GM19452 (cell line): Measurements from ENCODE around the gene LCN10.
"Not testable (repeated sequence)": the region's sequence is repeated elsewhere in the genome, so short reads cannot be mapped to it uniquely, and the experiment has no call there.

Experiments
- ATAC-seq: cut with Tn5 transposase; IDR thresholded peaks from one replicate; pipeline ENCODE4 v1.9.1; 2021; ENCODE audit not compliant: unreplicated experiment

LCN10 gene

GRCh38 chr9:136721339-136722092 is 21.2 kb downstream of the LCN10 start:
- no peak for ATAC-seq

GRCh38 chr9:136720898-136721338 is 21.8 kb downstream of the LCN10 start:
- no peak for ATAC-seq

DNA sequence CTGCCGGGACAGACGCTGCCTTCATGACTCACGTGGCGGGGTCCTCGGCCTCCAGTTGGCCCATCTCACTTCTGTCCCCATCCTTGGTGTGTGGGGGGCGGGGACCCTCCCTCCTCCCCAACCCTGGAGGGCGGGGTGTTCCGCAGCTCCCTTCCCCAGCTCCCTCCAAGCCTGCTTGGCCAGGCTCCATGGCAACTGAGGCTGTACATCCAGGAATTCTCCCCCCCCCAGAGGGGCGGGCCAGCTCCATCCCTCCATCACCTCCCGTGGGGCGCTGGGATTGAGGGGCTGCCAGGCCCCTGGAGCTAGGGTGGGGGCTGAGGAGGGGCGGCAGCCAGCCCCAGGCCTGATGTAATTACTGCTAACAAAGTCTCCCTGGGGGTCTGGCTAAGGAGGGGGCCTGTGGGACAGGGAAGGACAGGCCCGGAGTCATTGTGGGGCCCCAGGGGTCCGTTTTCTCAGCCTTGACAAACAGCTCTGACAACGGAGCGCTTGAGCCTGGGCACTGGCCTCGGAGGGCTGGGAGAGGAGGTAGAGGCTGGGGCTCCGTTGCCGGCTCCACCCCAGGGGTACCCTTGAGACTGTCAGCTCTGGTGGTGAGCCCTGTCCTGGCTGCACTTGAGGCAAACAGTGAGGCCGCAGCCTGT is 22.4 kb downstream of the LCN10 start:
- ATAC-seq: no peak

DNA sequence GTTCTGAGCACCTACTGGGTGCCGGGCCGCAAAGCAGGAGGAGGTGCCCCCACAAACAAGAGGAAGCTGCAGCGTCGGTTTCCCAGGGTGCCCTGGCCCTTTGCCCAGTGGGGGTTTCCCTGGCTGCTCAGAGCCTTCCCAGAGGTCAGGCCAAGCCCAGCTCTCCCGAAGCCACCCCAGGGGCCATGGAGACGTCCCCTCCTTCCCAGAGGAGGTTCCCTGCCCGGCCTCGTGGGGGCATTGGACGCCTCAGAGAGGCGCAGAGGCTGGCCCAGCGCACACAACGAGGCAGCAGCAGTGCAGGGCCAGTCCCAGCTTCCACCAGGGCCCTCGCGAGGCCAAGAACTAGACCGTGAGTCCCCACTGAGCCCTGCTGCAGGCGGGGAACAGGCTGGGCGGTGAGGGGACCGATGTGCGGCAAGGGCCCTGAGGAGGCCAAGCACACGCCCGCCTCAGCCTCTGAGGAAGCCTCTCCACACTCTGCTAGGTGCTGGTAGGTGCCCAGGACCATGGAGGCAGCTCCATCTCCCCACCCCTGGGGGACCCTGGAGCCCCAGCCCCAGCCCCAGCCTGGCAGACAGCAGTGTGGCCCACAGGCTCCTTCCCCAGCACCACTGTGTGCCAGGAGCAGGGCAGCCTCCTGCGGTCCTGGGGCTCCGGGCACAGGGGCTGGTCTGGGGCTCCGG is 23.4 kb downstream of the LCN10 start:
- ATAC-seq: no peak

DNA sequence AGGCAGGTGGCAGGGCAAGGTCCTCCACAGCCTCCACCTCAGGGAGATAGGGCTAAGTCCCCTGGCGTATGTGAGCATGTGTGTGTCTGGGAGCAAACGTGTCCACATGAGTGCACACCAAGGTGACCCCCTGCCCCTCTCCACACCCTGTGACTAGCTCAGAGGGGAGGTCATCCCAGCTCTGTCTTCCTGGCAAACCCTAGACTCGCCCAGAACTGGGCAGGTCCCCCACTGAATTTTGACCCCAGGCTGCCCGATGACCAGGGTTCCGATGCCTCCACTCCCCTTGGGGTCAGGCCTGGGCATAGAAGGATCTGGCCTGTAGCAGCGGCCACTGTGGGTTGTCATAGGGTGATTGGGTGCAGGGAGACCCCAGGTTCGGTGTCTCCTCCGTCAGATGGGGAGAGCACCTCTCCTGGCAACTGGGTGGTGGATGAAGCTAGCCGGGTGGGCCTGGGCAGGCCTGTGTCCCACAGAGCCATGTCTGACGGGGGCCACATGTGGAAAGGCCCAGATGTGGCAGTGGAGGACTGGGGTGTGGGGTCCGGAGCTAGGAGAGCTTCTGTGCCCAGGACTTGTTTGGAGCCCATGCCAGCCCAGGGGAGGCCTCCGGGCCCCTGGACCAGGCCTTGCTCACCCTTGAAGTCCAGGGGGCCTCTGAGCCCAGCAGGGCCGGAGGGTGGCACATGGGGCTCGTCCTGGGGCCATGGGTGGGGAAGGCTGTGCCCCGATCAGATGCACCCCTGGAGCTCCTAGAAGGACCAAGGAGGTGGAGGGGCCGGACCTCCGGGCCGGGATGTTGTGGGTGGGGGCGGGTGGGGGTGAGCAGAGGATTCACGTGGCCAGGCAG is 24.2 kb downstream of the LCN10 start:
- ATAC-seq: no peak

- ATAC-seq: no peak
These were observed 25.3 kb downstream of the LCN10 start for GRCh38 chr9:136717399-136717798.

DNA sequence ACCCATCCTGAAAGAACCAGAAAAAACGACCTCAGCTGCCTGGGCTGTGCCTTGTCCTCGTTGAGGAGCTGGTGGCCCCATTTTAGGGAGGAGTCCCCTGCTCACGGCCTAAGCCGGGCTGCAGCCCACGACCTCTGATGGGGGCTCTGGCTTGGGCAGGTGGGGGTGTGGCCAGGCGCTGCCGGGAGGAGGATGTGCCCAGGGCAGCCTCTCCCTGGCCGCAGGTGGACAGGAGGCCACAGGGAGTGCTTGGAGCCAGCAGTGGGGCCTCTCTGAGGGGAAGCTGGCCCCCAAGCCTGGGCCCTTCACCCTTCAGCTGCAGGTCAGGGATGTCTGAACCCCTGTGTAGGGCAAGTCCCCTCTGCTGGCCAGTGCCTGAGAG is 27.9 kb downstream of the LCN10 start:
- ATAC-seq: no peak

DNA sequence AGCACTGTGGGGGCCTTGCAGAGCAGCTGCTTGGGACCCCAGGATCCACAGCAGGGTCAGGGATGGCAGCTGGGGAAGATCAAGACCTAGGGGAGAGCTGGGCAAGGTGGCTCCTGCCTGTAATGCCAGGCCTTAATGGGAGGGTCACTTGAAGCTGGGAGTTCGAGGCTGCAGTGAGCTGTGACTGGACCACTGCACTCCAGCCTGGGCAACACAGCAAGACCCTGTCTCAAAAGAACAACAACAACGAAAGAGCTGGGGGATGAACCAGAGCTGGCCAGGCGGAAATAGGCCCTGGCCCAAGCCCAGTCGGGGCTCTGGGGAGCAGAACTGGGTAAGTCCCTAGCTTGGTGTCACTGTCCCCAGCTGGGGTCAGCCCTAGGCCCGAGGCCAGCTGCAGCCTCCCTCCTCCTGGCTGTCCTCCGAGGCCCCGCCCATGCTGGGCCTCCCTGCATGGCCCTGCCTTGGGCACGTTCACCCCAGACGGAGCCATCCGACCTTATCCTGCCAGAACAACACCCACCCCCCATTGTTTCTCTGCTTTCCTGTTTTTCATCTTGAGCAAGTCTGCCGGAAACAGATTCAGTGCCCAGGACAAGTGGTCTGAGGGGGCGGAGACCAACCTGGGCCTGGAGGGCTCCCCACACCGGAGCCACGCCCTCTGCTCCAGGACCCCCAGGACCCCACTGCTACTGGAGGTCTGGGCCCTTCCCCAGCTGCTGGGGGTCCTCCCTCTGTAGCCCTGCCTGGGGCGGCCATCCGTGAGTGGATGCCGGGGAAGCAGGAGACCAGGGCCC is 28.4 kb downstream of the LCN10 start:
- ATAC-seq: no peak

DNA sequence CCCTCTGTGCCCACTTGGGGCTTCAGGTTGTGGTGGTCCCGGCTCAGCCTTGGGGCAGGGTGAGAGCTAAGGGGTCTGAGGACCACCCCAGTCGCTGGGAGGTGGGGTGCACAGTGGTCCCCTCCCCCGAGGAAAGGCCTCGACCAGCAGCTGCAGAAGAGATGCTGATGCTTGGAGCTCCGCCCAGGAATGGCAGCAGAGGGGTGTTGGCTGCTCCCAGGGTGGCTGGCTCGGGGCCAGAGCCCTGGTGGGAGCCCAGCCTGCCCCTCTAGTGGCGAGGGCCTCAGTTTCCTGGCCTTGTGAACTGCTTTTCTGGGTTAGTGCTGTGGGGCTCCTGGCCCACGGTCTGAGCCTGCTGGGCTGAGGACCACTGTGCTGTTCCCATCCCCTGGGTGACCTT is 29.2 kb downstream of the LCN10 start:
- no peak for ATAC-seq

DNA sequence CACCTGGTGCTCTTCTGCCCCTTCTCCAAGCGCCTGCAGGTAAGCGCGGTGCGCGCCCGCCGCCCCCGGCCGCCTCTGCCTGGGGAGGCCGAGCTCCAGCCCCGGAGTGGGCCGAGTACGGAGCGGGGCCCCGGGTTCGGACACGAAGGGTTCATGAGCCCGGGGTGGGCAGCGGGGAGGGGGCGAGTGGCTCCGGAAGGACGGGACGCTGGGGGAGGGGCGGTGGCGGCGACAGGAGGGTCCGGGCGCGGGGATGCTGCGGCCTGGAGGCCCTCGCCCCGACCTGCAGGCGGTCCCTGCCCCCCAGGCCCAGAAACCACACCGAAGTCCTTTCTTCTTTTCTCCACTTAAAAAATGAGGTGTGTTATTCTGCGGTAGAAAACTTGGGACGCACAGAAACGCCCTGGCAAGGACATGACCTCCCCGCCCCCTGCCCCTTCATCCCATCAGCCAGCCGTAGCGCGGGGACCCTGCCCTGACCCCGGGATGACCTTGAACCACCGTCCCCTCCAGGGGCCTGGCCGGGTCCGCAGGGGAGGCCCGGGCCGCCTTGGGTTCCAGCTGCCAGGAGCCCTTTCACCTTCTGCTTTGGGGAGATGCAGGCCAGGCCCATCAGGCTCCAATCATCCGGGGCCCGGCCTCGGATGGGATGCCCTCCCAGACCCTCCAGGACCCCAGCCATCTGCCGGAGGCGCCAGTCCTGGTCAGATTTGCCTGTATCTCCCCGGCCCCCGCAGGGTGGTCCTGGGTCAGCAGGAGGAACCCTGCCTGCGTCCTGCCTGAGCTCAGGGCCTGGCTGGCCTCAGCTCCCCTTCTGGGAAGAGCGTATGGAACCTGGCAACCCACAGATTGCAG is 29.8 kb downstream of the LCN10 start:
- ATAC-seq: no peak

DNA sequence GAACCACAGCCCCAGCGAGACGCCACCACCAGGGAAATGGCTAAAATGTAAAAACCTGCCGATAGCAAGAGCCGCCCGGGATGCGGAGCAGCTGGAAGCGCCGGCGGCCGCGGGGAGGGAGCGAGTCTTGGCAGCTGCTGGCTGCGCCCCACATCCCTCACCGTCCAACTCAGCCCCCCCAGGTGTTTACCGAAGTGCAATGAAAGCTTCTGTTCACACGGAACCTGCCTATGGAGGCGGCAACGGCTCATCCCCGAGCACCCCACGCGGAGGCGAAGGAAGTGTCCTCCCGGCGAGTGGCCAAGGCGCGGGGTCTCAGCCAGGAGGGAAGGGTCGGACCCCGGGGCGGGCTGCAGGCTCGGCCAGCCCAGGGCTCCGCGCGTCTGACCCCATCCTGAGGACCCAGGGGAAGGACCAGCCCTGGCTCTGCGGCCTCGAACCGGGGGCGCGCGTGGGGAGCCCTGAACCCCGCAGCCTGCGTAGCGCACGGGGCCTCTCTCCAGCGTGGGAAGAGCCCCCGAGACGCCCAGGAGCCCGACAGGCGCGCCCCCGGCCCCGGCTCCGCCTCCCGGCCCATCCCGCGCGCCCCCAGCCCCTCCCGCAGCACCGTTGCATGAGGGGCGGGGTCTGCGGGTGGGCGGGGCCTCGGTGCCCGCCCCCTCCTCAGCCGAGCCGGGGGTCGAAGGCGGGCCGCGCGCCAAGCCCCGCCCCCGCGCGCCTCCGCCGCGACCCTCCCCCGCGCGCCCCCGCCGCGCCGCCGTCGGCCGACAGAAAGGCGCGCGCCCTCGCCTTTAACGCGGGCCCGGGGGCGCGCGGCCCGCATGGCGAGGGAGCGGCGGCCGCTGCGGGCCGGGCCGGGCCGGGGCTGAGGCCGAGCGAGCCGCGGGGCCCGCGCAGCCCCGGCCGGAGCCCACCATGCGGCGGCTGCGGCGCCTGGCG is 30.7 kb downstream of the LCN10 start, which contains the start of gene DIPK1B:
Gene DIPK1B (plus strand): TSS at position 822 of the 939 bp plus-strand sequence. CDS start 94 bp downstream, at position 916.
- no peak for ATAC-seq

DNA sequence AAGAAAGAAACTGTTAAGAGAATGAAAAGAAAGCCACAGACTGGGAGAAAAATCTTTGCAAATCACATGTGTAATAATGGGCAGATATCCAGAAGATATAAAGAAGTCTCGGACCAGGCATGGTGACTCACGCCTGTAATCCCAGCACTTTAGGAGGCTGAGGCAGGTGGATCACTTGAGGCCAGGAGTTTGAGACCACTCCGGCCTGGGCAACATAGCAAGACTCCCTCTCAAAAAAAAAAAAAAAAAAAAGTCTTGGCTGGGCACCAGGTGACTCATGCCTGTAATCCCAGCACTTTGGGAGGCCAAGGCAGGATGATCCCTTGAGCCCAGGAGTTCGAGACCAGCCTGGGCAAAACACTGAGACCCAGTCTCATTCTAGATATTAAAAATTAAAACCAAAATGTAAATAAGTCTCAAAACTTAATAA is 31.5 kb downstream of the LCN10 start:
- not testable (repeated sequence) for ATAC-seq

- ATAC-seq: no peak
These were observed 32.2 kb downstream of the LCN10 start for GRCh38 chr9:136710543-136710942.

- ATAC-seq: no peak
These were observed 33.2 kb downstream of the LCN10 start for GRCh38 chr9:136709454-136710109.

- no peak for ATAC-seq
These were observed 34.8 kb downstream of the LCN10 start for GRCh38 chr9:136707849-136708517.

DNA sequence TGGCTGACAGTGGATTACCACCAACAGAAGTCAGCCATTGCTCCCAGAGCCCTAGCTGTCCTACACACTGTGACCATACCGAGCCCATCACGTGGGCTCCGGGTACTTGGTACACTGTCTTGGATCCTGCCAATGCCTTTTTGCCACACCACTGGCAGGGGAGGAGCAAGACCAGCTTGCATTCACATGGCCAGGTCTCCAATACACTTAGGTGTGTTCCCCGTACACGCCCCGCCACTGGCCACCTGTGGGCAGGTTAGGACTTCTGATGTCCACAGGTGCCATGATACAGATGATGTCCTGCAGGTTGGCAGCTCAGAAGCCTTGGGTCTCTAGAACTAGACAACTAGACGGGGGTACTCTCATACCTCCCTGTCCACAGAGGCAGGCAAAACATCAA is 35.7 kb downstream of the LCN10 start:
- ATAC-seq: no peak

DNA sequence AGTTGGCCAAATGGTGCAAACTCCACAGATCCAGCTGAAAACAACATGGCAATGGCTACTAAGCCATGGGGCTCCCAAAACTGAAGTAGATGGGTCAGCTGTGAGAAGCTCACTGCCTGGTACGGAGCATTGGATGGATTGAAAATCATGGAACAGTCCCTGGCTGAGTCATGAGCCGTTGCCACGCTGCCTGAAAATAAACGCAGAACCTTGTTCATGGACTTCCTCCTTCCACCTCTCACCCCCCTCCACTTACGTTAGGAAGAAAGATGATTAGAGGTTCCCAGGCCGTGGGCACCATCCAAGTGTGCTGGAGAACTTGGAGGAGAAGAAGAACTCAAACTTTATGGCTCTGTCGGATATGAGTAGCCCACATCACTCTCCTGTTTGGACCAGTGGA is 37.2 kb downstream of the LCN10 start:
- no peak for ATAC-seq
